GM23338 (cell line): ENCODE data around the gene ATG16L2. TPM values are rescaled to one million over a fixed set of nuclear protein-coding genes. Genes with fewer than 3 reads are reported as not detected.

ENCODE experiments used
- ATAC-seq: fragments of 200-7000 bp; cut with Tn5 transposase; 3 replicates; pipeline ENCODE4 v1.9.1; 2020
- DNase-seq: peaks from one replicate; pipeline ENCODE4 v3.0.0-alpha.2; 2015; ENCODE audit warnings: low spot score
- H2AFZ ChIP-seq: fragments of 200-600 bp; sonication (generic); 2 replicates; pipeline ENCODE4 v1.8.0; 2016; ENCODE audit warnings: antibody characterized with exemption, mild to moderate bottlenecking, moderate library complexity
- H3F3A ChIP-seq: fragments of 200-600 bp; sonication (generic); replicated peaks from 2 replicates; pipeline ENCODE4 v1.8.0; 2017; ENCODE audit warnings: antibody characterized with exemption, mixed run types, low read depth
- H3K27ac ChIP-seq: fragments of 200-600 bp; sonication (generic); 2 replicates; pipeline ENCODE4 v1.6.1; 2016; ENCODE audit warnings: low read depth
- H3K27me3 ChIP-seq: fragments of 200-600 bp; sonication (generic); 2 replicates; pipeline ENCODE4 v1.8.0; 2016; ENCODE audit warnings: mild to moderate bottlenecking, mixed run types, moderate library complexity; ENCODE audit not compliant: insufficient read depth
- H3K36me3 ChIP-seq: fragments of 200-600 bp; sonication (generic); 2 replicates; pipeline ENCODE4 v1.8.0; 2016; ENCODE audit warnings: mild to moderate bottlenecking; ENCODE audit not compliant: insufficient read depth
- H3K4me1 ChIP-seq: fragments of 200-600 bp; sonication (generic); 2 replicates; pipeline ENCODE4 v1.8.0; 2016; ENCODE audit warnings: mild to moderate bottlenecking, moderate library complexity; ENCODE audit not compliant: insufficient read depth
- H3K4me2 ChIP-seq: fragments of 200-600 bp; sonication (generic); 2 replicates; pipeline ENCODE4 v1.7.1; 2017; ENCODE audit warnings: mixed run types
- H3K4me3 ChIP-seq: fragments of 200-600 bp; sonication (generic); 2 replicates; pipeline ENCODE4 v1.6.1; 2016; ENCODE audit warnings: mixed run types
- H3K79me2 ChIP-seq: fragments of 200-600 bp; sonication (generic); replicated peaks from 2 replicates; pipeline ENCODE4 v1.8.0; 2017; ENCODE audit warnings: mild to moderate bottlenecking; ENCODE audit not compliant: insufficient read depth
- H3K9me2 ChIP-seq: fragments of 200-600 bp; sonication (generic); 2 replicates; pipeline ENCODE4 v1.8.0; 2017; ENCODE audit not compliant: insufficient read depth
- H4K20me1 ChIP-seq: fragments of 200-600 bp; sonication (generic); replicated peaks from 2 replicates; pipeline ENCODE4 v1.8.0; 2017; ENCODE audit warnings: mild to moderate bottlenecking; ENCODE audit not compliant: insufficient read depth
- H3K27ac Mint-ChIP-seq: 2 replicates; pipeline ENCODE4 v1.8.0; 2020; ENCODE audit warnings: inconsistent platforms, mild to moderate bottlenecking, moderate library complexity, mixed read lengths
- H3K27me3 Mint-ChIP-seq: 3 replicates; pipeline ENCODE4 v1.8.0; 2022; ENCODE audit warnings: low read depth, mild to moderate bottlenecking, moderate library complexity, mixed read lengths, inconsistent platforms; ENCODE audit not compliant: insufficient read depth, poor library complexity
- H3K36me3 Mint-ChIP-seq: 3 replicates; pipeline ENCODE4 v1.8.0; 2021; ENCODE audit warnings: low read depth, mild to moderate bottlenecking, inconsistent platforms, moderate library complexity, mixed read lengths
- H3K4me1 Mint-ChIP-seq: 3 replicates; pipeline ENCODE4 v1.8.0; 2020; ENCODE audit warnings: mild to moderate bottlenecking, inconsistent platforms, mixed read lengths
- H3K4me3 Mint-ChIP-seq: 3 replicates; pipeline ENCODE4 v1.8.0; 2021; ENCODE audit warnings: moderate library complexity, mild to moderate bottlenecking, inconsistent platforms, mixed read lengths
- H3K9me3 Mint-ChIP-seq: 3 replicates; pipeline ENCODE4 v1.8.0; 2020; ENCODE audit warnings: moderate library complexity, mild to moderate bottlenecking, inconsistent platforms, mixed read lengths
- CREB1 ChIP-seq: fragments of 250-450 bp; sonication (Bioruptor Pico); IDR thresholded peaks from 2 replicates; pipeline ENCODE4 v1.5.0; 2020; ENCODE audit warnings: low read depth, mild to moderate bottlenecking, moderate library complexity
- EZH2 ChIP-seq: fragments of 200-600 bp; sonication (generic); IDR thresholded peaks from one replicate; pipeline ENCODE4 v1.8.0; 2017; ENCODE audit warnings: antibody characterized with exemption, mild to moderate bottlenecking, low read depth; ENCODE audit not compliant: unreplicated experiment
- JUNB ChIP-seq: IDR thresholded peaks from one replicate; pipeline ENCODE4 v1.6.1; 2016; ENCODE audit warnings: antibody characterized with exemption; ENCODE audit not compliant: unreplicated experiment
- STAT1 ChIP-seq: IDR thresholded peaks from one replicate; pipeline ENCODE4 v1.6.1; 2016; ENCODE audit warnings: antibody characterized with exemption; ENCODE audit not compliant: unreplicated experiment
- ZNF331 ChIP-seq: fragments of 250-450 bp; sonication (Bioruptor Pico); IDR thresholded peaks from 2 replicates; pipeline ENCODE4 v1.5.0; 2020; ENCODE audit warnings: low read depth, mild to moderate bottlenecking, moderate library complexity
- polyA plus RNA-seq: library from polyadenylated mRNA; unstranded; fragments of >200 nt; fragmentation: Nextera tagmentation; extraction: Ambion mirVana; gene quantifications from 2 replicates; pipeline ENCODE4 v1.2.1, GENCODE V29; 2016
- total RNA-seq: library from RNA; depleted of rRNA; stranded (reverse); fragments of >200 nt; shearing (Covaris generic); gene quantifications from 2 replicates; pipeline ENCODE4 v1.2.3, GENCODE V29; 2014
- TF ChIP-seq, protein P1 (sequence below): IDR thresholded peaks from 2 replicates; pipeline ENCODE4 v1.6.1; 2016; ENCODE audit warnings: antibody characterized with exemption
- TF ChIP-seq, protein P2 (sequence below), 2 experiments: fragments of 200-600 bp in 1 of 2; sonication (generic) in 1 of 2; conservative IDR thresholded peaks; 2 replicates each; pipeline versions ENCODE4 v1.5.1 to v1.6.1; 2016 to 2017; ENCODE audit warnings: antibody characterized with exemption in 2 of 2, low read depth in 2 of 2, mild to moderate bottlenecking in 2 of 2, moderate library complexity in 1 of 2
- TF ChIP-seq, protein P3 (sequence below): fragments of 250-450 bp; sonication (Bioruptor Pico); IDR thresholded peaks from 2 replicates; pipeline ENCODE4 v1.5.0; 2020; ENCODE audit warnings: mild to moderate bottlenecking, moderate library complexity
- TF ChIP-seq, protein P4 (sequence below): IDR thresholded peaks from one replicate; pipeline ENCODE4 v1.6.1; 2018; ENCODE audit warnings: antibody characterized with exemption; ENCODE audit not compliant: unreplicated experiment

Gene ATG16L2
- total and polyA plus RNA-seq, 2 experiments from 2014 or later: 9.6 to 24.6 TPM

DNA sequence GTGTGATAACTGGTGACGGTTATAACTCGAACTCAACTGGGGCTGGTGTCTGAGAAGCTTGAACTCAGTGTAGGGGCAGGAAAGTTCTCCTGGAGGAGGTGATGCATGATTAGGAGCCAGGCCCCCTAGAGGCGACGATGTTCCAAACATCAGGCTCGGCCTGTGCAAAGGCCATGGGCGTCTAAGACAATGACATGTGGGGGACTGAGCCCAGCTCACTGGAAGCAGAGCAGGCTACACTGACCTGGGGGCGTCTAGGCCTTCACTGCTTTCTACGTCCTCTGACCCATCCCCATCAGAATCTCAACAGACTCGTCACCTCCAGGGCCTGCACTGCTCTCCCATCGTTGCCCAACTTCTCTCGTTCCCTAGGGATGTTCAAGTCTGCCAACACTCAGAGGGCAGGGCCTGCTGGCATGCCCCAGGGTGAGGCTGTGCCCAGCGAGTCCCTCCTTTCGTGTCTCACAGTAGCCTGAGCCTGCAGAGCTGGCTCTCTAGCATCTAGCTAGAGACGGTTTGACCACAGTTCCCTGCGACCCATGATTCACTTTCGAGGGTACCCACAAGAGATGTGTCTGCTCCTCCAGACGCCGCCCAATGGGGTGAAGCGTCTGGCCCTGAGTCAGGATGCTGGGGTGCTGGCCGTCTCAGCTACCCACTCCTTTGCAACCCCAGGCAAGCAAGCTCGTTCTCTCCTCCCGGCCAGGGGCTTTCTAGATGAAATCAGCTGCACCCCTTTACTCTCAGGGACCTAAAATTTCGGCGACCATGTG, 1.1 kb upstream of the ATG16L2 start:
- peak; percentile 88 for DNase-seq
- Histone ChIP-seq H3K27me3 (no peaks in the 10 kb centered on the region), H3F3A (peaks cover 12% of the 10 kb centered on the region), H3K4me1 (peaks cover 15% of the 10 kb centered on the region; the same call in 1 of the 2 replicates), H3K36me3 (0 out of 2 replicates have a peak, but pooled peaks cover 3% of the 10 kb centered on the region), H3K79me2 (peaks cover 7% of the 10 kb centered on the region; the same call in 1 of the 2 replicates), H3K4me3 (peak overlapping the region; percentile 91), H3K4me2 (peak overlapping the region; percentile 96), H3K9me2 (no peaks in the 10 kb centered on the region), H2AFZ (peak overlapping the region; percentile 99), H4K20me1 (no peaks in the 10 kb centered on the region; the same call in 1 of the 2 replicates), H3K27ac (no peak overlapping the region)
- peaks cover 28% of the 10 kb centered on the region for H3K4me1 Mint-ChIP-seq
- H3K36me3 Mint-ChIP-seq: peaks cover 22% of the 10 kb centered on the region; the same call in 2 of the 3 replicates
- peak; percentile 44 for ATAC-seq
- no peak for TF ChIP-seq JUNB
- TF ChIP-seq, protein P1, sequence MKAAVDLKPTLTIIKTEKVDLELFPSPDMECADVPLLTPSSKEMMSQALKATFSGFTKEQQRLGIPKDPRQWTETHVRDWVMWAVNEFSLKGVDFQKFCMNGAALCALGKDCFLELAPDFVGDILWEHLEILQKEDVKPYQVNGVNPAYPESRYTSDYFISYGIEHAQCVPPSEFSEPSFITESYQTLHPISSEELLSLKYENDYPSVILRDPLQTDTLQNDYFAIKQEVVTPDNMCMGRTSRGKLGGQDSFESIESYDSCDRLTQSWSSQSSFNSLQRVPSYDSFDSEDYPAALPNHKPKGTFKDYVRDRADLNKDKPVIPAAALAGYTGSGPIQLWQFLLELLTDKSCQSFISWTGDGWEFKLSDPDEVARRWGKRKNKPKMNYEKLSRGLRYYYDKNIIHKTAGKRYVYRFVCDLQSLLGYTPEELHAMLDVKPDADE: no peak
- TF ChIP-seq, protein P2, sequence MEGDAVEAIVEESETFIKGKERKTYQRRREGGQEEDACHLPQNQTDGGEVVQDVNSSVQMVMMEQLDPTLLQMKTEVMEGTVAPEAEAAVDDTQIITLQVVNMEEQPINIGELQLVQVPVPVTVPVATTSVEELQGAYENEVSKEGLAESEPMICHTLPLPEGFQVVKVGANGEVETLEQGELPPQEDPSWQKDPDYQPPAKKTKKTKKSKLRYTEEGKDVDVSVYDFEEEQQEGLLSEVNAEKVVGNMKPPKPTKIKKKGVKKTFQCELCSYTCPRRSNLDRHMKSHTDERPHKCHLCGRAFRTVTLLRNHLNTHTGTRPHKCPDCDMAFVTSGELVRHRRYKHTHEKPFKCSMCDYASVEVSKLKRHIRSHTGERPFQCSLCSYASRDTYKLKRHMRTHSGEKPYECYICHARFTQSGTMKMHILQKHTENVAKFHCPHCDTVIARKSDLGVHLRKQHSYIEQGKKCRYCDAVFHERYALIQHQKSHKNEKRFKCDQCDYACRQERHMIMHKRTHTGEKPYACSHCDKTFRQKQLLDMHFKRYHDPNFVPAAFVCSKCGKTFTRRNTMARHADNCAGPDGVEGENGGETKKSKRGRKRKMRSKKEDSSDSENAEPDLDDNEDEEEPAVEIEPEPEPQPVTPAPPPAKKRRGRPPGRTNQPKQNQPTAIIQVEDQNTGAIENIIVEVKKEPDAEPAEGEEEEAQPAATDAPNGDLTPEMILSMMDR (conservative IDR thresholded peaks at IDR 0.05; ENCODE audit: low read depth in 2 of 2): peak; percentile 73
- TF ChIP-seq, protein P3, sequence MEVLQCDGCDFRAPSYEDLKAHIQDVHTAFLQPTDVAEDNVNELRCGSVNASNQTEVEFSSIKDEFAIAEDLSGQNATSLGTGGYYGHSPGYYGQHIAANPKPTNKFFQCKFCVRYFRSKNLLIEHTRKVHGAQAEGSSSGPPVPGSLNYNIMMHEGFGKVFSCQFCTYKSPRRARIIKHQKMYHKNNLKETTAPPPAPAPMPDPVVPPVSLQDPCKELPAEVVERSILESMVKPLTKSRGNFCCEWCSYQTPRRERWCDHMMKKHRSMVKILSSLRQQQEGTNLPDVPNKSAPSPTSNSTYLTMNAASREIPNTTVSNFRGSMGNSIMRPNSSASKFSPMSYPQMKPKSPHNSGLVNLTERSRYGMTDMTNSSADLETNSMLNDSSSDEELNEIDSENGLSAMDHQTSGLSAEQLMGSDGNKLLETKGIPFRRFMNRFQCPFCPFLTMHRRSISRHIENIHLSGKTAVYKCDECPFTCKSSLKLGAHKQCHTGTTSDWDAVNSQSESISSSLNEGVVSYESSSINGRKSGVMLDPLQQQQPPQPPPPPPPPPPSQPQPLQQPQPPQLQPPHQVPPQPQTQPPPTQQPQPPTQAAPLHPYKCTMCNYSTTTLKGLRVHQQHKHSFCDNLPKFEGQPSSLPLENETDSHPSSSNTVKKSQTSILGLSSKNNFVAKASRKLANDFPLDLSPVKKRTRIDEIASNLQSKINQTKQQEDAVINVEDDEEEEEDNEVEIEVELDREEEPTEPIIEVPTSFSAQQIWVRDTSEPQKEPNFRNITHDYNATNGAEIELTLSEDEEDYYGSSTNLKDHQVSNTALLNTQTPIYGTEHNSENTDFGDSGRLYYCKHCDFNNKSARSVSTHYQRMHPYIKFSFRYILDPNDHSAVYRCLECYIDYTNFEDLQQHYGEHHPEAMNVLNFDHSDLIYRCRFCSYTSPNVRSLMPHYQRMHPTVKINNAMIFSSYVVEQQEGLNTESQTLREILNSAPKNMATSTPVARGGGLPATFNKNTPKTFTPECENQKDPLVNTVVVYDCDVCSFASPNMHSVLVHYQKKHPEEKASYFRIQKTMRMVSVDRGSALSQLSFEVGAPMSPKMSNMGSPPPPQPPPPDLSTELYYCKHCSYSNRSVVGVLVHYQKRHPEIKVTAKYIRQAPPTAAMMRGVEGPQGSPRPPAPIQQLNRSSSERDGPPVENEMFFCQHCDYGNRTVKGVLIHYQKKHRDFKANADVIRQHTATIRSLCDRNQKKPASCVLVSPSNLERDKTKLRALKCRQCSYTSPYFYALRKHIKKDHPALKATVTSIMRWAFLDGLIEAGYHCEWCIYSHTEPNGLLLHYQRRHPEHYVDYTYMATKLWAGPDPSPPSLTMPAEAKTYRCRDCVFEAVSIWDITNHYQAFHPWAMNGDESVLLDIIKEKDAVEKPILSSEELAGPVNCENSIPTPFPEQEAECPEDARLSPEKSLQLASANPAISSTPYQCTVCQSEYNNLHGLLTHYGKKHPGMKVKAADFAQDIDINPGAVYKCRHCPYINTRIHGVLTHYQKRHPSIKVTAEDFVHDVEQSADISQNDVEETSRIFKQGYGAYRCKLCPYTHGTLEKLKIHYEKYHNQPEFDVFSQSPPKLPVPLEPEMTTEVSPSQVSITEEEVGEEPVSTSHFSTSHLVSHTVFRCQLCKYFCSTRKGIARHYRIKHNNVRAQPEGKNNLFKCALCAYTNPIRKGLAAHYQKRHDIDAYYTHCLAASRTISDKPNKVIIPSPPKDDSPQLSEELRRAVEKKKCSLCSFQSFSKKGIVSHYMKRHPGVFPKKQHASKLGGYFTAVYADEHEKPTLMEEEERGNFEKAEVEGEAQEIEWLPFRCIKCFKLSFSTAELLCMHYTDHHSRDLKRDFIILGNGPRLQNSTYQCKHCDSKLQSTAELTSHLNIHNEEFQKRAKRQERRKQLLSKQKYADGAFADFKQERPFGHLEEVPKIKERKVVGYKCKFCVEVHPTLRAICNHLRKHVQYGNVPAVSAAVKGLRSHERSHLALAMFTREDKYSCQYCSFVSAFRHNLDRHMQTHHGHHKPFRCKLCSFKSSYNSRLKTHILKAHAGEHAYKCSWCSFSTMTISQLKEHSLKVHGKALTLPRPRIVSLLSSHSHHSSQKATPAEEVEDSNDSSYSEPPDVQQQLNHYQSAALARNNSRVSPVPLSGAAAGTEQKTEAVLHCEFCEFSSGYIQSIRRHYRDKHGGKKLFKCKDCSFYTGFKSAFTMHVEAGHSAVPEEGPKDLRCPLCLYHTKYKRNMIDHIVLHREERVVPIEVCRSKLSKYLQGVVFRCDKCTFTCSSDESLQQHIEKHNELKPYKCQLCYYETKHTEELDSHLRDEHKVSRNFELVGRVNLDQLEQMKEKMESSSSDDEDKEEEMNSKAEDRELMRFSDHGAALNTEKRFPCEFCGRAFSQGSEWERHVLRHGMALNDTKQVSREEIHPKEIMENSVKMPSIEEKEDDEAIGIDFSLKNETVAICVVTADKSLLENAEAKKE (CRISPR knock-in tag): no peak
- TF ChIP-seq, protein P4, sequence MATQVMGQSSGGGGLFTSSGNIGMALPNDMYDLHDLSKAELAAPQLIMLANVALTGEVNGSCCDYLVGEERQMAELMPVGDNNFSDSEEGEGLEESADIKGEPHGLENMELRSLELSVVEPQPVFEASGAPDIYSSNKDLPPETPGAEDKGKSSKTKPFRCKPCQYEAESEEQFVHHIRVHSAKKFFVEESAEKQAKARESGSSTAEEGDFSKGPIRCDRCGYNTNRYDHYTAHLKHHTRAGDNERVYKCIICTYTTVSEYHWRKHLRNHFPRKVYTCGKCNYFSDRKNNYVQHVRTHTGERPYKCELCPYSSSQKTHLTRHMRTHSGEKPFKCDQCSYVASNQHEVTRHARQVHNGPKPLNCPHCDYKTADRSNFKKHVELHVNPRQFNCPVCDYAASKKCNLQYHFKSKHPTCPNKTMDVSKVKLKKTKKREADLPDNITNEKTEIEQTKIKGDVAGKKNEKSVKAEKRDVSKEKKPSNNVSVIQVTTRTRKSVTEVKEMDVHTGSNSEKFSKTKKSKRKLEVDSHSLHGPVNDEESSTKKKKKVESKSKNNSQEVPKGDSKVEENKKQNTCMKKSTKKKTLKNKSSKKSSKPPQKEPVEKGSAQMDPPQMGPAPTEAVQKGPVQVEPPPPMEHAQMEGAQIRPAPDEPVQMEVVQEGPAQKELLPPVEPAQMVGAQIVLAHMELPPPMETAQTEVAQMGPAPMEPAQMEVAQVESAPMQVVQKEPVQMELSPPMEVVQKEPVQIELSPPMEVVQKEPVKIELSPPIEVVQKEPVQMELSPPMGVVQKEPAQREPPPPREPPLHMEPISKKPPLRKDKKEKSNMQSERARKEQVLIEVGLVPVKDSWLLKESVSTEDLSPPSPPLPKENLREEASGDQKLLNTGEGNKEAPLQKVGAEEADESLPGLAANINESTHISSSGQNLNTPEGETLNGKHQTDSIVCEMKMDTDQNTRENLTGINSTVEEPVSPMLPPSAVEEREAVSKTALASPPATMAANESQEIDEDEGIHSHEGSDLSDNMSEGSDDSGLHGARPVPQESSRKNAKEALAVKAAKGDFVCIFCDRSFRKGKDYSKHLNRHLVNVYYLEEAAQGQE: no peak
- TF ChIP-seq STAT1: no peak
- no peak for TF ChIP-seq EZH2
- TF ChIP-seq CREB1: 0 out of 2 replicates have a peak, but pooled peaks have one; percentile 13
- TF ChIP-seq ZNF331 (CRISPR knock-in tag): no peak
- 0 out of 2 replicates have a peak overlapping the region, but pooled peaks have one; percentile 52 for H3K27ac Mint-ChIP-seq
- H3K4me3 Mint-ChIP-seq: peak overlapping the region; percentile 92
- H3K27me3 Mint-ChIP-seq: peaks cover 23% of the 10 kb centered on the region
- H3K9me3 Mint-ChIP-seq: no peaks in the 10 kb centered on the region
